Activated B cell treated with CpG ODN at 0.5 μM for 24 hours (primary cell): ENCODE data around the gene CFAP210. TPM values are rescaled to one million over a fixed set of nuclear protein-coding genes. Genes with fewer than 3 reads are reported as not detected.

ENCODE experiments used
- ATAC-seq: fragments of 200-7000 bp; cut with Tn5 transposase; one replicate; pipeline ENCODE4 v1.10.0; 2021; ENCODE audit warnings: low read depth, mild to moderate bottlenecking, moderate library complexity
- CTCF ChIA-PET: fragments of 350-600 bp; sonication (Branson Sonifier 250); formaldehyde crosslinking; loops from one replicate; lab custom pipeline; 2021; ENCODE audit warnings: antibody characterized with exemption; lab: Charles Lee
- POLR2A ChIA-PET: fragments of 350-600 bp; sonication (Branson Sonifier 250); formaldehyde crosslinking; loops from one replicate; lab custom pipeline; 2021; ENCODE audit warnings: antibody characterized with exemption; lab: Charles Lee
- DNase-seq: peaks from one replicate; pipeline ENCODE4 v3.0.0; 2022
- H3K27ac Mint-ChIP-seq: one replicate; pipeline ENCODE4 v1.8.0; 2020; ENCODE audit warnings: mixed read lengths
- H3K27me3 Mint-ChIP-seq: one replicate; pipeline ENCODE4 v1.8.0; 2021; ENCODE audit warnings: mixed read lengths
- H3K36me3 Mint-ChIP-seq: one replicate; pipeline ENCODE4 v1.8.0; 2021; ENCODE audit warnings: low read depth, mixed read lengths
- H3K4me1 Mint-ChIP-seq: one replicate; pipeline ENCODE4 v1.8.0; 2021; ENCODE audit warnings: mixed read lengths
- H3K4me3 Mint-ChIP-seq: one replicate; pipeline ENCODE4 v1.8.0; 2020; ENCODE audit warnings: mild to moderate bottlenecking, mixed read lengths
- H3K9me3 Mint-ChIP-seq: one replicate; pipeline ENCODE4 v1.8.0; 2020; ENCODE audit warnings: mixed read lengths
- intact Hi-C: fragments of 100-400 bp; cut with micrococcal nuclease; formaldehyde crosslinking; loops from one replicate; pipeline ENCODE4 v1.15.1; 2024
- total RNA-seq: library from RNA; stranded (reverse); gene quantifications from 2 replicates; pipeline ENCODE4 v1.2.3, GENCODE V29; 2022
- TF ChIP-seq, protein P1 (sequence below): fragments of 200-600 bp; IDR thresholded peaks from one replicate; pipeline ENCODE4 v1.8.0; 2022; ENCODE audit warnings: antibody characterized with exemption, mild to moderate bottlenecking

CFAP210 gene
- total RNA-seq, 1 donor from 2014 or later, result not detected

DNA sequence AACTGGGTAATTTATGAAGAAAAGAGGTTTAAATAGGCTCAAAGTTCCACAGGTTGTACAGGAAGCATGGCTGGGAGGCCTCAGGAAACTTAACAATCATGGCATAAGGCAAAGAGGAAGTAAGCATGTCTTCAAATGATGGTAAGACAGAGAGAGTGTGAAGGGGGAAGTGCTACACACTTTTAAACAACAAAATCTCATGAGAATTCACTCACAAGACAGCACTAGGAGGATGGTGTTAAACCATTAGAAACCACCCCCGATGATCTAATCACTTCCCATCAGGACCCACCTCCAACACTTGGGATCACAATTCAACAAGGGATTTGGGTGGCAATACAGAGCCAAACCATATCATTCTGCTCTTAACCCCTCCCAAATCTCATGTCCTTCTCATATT lies 34.9 kb downstream of the CFAP210 start:
- no peaks in the 10 kb centered on the region for H3K36me3 Mint-ChIP-seq
- peaks cover 3% of the 10 kb centered on the region for H3K9me3 Mint-ChIP-seq
- peaks cover 17% of the 10 kb centered on the region for H3K4me1 Mint-ChIP-seq
- DNase-seq, result no peak
- ChIA-PET CTCF (no interaction called here), POLR2A (no interaction called here)
- intact Hi-C loops, result no loop called here
- TF ChIP-seq, protein P1, sequence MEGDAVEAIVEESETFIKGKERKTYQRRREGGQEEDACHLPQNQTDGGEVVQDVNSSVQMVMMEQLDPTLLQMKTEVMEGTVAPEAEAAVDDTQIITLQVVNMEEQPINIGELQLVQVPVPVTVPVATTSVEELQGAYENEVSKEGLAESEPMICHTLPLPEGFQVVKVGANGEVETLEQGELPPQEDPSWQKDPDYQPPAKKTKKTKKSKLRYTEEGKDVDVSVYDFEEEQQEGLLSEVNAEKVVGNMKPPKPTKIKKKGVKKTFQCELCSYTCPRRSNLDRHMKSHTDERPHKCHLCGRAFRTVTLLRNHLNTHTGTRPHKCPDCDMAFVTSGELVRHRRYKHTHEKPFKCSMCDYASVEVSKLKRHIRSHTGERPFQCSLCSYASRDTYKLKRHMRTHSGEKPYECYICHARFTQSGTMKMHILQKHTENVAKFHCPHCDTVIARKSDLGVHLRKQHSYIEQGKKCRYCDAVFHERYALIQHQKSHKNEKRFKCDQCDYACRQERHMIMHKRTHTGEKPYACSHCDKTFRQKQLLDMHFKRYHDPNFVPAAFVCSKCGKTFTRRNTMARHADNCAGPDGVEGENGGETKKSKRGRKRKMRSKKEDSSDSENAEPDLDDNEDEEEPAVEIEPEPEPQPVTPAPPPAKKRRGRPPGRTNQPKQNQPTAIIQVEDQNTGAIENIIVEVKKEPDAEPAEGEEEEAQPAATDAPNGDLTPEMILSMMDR, result no peak
- ATAC-seq, result peak; percentile 79
- H3K4me3 Mint-ChIP-seq, result no peak overlapping the region
- peak overlapping the region; percentile 36 for H3K27ac Mint-ChIP-seq
- peaks cover 2% of the 10 kb centered on the region for H3K27me3 Mint-ChIP-seq

DNA sequence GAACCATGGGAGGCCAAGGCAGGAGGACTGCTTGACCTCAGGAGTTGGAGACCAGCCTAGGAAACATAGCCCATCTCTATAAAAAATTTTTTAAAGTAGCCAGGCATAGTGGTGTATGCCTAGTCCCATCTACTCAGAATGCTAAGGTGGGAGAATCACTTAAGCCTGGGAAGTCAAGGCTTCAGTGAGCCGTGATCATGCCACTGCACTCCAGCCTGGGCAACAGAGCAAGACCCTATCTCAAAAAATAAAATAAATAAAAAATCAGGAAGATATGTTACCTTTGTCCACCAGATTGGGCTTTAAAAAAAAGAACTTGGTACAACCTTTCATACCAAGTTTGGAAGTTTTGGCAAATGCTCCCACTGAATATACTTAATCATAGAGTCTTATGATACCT lies 35.3 kb downstream of the CFAP210 start:
- TF ChIP-seq, protein P1, result no peak
- no peaks in the 10 kb centered on the region for H3K36me3 Mint-ChIP-seq
- POLR2A ChIA-PET, result no interaction called here
- DNase-seq, result no peak
- H3K4me3 Mint-ChIP-seq, result no peak overlapping the region
- peaks cover 2% of the 10 kb centered on the region for H3K27me3 Mint-ChIP-seq
- CTCF ChIA-PET, result no interaction called here
- H3K4me1 Mint-ChIP-seq, result peaks cover 17% of the 10 kb centered on the region
- H3K9me3 Mint-ChIP-seq, result peaks cover 3% of the 10 kb centered on the region
- no peak overlapping the region for H3K27ac Mint-ChIP-seq
- intact Hi-C loops, result no loop called here
- no peak for ATAC-seq

DNA sequence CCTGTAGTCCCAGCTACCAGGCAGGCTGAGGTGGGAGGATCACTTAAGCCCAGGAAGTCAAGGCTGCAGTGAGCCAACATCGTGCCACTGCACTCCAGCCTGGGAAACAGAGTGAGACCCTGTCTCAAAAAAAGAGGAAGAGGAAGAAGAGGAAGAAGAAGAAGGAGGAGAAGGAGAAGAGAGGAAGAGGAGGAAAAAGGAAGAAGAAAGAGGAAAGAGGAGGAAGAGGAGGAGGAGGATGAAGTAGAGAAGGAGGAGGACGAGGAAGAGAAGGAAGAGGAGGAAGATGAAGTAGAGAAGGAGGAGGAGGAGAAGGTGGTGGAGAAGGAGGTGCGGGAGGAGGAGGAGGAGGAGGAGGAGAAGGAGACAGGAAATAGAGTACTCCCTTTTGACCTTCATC lies 38.0 kb downstream of the CFAP210 start:
- intact Hi-C loops, result no loop called here
- ATAC-seq, result no peak

GRCh38 chr2:169653636-169654035 lies 40.6 kb downstream of the CFAP210 start:
- H3K4me1 Mint-ChIP-seq, result peaks cover 3% of the 10 kb centered on the region
- H3K36me3 Mint-ChIP-seq, result no peaks in the 10 kb centered on the region
- H3K27ac Mint-ChIP-seq, result no peak overlapping the region
- DNase-seq, result no peak
- peaks cover 2% of the 10 kb centered on the region for H3K27me3 Mint-ChIP-seq
- ChIA-PET POLR2A (no interaction called here), CTCF (no interaction called here)
- no peak overlapping the region for H3K4me3 Mint-ChIP-seq
- intact Hi-C loops, result no loop called here
- H3K9me3 Mint-ChIP-seq, result peaks cover 3% of the 10 kb centered on the region
- ATAC-seq, result no peak
- TF ChIP-seq, protein P1, result no peak

More for the DNA sequence above, 38.0 kb downstream of the CFAP210 start:
- H3K9me3 Mint-ChIP-seq, result peaks cover 3% of the 10 kb centered on the region
- H3K27me3 Mint-ChIP-seq, result peaks cover 2% of the 10 kb centered on the region
- H3K4me1 Mint-ChIP-seq, result peaks cover 12% of the 10 kb centered on the region
- TF ChIP-seq, protein P1, result no peak
- CTCF ChIA-PET, result no interaction called here
- POLR2A ChIA-PET, result no interaction called here
- DNase-seq, result no peak
- H3K36me3 Mint-ChIP-seq, result no peaks in the 10 kb centered on the region
- H3K27ac Mint-ChIP-seq, result no peak overlapping the region
- H3K4me3 Mint-ChIP-seq, result no peak overlapping the region

- Mint-ChIP-seq H3K4me3 (no peak overlapping the region), H3K9me3 (no peaks in the 10 kb centered on the region), H3K4me1 (no peaks in the 10 kb centered on the region), H3K27me3 (peaks cover 2% of the 10 kb centered on the region), H3K27ac (no peak overlapping the region), H3K36me3 (no peaks in the 10 kb centered on the region)
- ATAC-seq (no peak), DNase-seq (no peak)
- CTCF ChIA-PET, result no interaction called here
- POLR2A ChIA-PET, result interaction anchor here (0.6 kb wide), 1 partner anchor 43 kb away, joined by 3 read pairs; no protein-coding TSS in a partner anchor
- TF ChIP-seq, protein P1, result no peak
- intact Hi-C loops, result no loop called here
Measured at GRCh38 chr2:169649278-169649677, 44.9 kb downstream of the CFAP210 start.
